SK-N-SH (cell line): ENCODE measurements around the gene NKAP. TPM values are rescaled to one million over a fixed set of nuclear protein-coding genes. Genes with fewer than 3 reads are reported as not detected.

Experiments
- CTCF ChIA-PET: fragments of 300-600, 350-600 bp; formaldehyde crosslinking; extraction: SDS; loops from one replicate; lab custom pipeline; 2021; lab: Yijun Ruan, JAX
- POLR2A ChIA-PET: fragments of 350-600 bp; sonication (Branson Sonifier 250); formaldehyde crosslinking; extraction: SDS; loops from one replicate; lab custom pipeline; 2020; ENCODE audit warnings: antibody characterized with exemption, inconsistent platforms; lab: Yijun Ruan, JAX
- DNase-seq: peaks from one replicate; pipeline ENCODE4 v3.0.0; 2012
- H2AFZ ChIP-seq: fragments of 200-600 bp; sonication (generic); 2 replicates; pipeline ENCODE4 v1.8.1; 2016; ENCODE audit warnings: antibody characterized with exemption, mild to moderate bottlenecking, low read depth
- H3F3A ChIP-seq: fragments of 200-600 bp; sonication (generic); replicated peaks from 2 replicates; pipeline ENCODE3; 2016; ENCODE audit warnings: antibody characterized with exemption, mild to moderate bottlenecking; ENCODE audit not compliant: insufficient read depth
- H3K27ac ChIP-seq, 2 experiments: fragments of 200-500 bp in 1 of 2; fragments of 200-600 bp in 1 of 2; sonication (Bioruptor generic) in 1 of 2; sonication (generic), shearing (Covaris generic) in 1 of 2; 2 replicates each; pipeline versions ENCODE4 v1.5.1 to v1.6.1; 2014 to 2016; ENCODE audit warnings: low read depth in 2 of 2, inconsistent platforms in 1 of 2, low read length in 1 of 2, mild to moderate bottlenecking in 1 of 2, mixed read lengths in 1 of 2
- H3K27me3 ChIP-seq: fragments of 200-600 bp; sonication (generic), shearing (Covaris generic); 2 replicates; pipeline ENCODE4 v1.6.1; 2016; ENCODE audit warnings: mixed run types; ENCODE audit not compliant: insufficient read depth
- H3K36me3 ChIP-seq, 2 experiments: fragments of 200-500 bp in 1 of 2; fragments of 200-600 bp in 1 of 2; sonication (Bioruptor generic) in 1 of 2; sonication (generic) in 1 of 2; replicated peaks in 1 of 2; 2 replicates each; pipeline versions ENCODE3 to v1.5.1; 2014 to 2016; ENCODE audit warnings: low read length in 1 of 2, mild to moderate bottlenecking in 1 of 2; ENCODE audit not compliant: insufficient read depth in 2 of 2, control insufficient read depth in 1 of 2
- H3K4me1 ChIP-seq, 2 experiments: fragments of 200-500 bp in 1 of 2; fragments of 200-600 bp in 1 of 2; sonication (Bioruptor generic) in 1 of 2; sonication (generic), shearing (Covaris generic) in 1 of 2; 2 replicates each; pipeline versions ENCODE4 v1.5.1 to v1.6.1; 2014 to 2016; ENCODE audit warnings: low read depth in 1 of 2, low read length in 1 of 2, mixed run types in 1 of 2; ENCODE audit not compliant: insufficient read depth in 2 of 2, control insufficient read depth in 1 of 2
- H3K4me2 ChIP-seq: fragments of 200-600 bp; sonication (generic), shearing (Covaris generic); 2 replicates; pipeline ENCODE4 v1.6.1; 2017; ENCODE audit warnings: mixed run types
- H3K4me3 ChIP-seq, 2 experiments: fragments of 200-500 bp in 1 of 2; fragments of 200-600 bp in 1 of 2; sonication (Bioruptor generic) in 1 of 2; sonication (generic), shearing (Covaris generic) in 1 of 2; 2 replicates each; pipeline versions ENCODE4 v1.5.1 to v1.8.1; 2014 to 2016; ENCODE audit warnings: low read depth in 2 of 2, inconsistent platforms in 1 of 2, low read length in 1 of 2, mild to moderate bottlenecking in 1 of 2, mixed read lengths in 1 of 2, moderate library complexity in 1 of 2
- H3K79me2 ChIP-seq: fragments of 200-600 bp; sonication (generic); 2 replicates; pipeline ENCODE4 v1.8.1; 2017; ENCODE audit warnings: mild to moderate bottlenecking; ENCODE audit not compliant: insufficient read depth
- H3K9ac ChIP-seq: fragments of 200-600 bp; sonication (generic); 2 replicates; pipeline ENCODE4 v1.6.1; 2017; ENCODE audit warnings: mixed run types
- H3K9me2 ChIP-seq: fragments of 200-600 bp; sonication (generic); 2 replicates; pipeline ENCODE4 v1.6.1; 2017; ENCODE audit warnings: mixed run types
- H3K9me3 ChIP-seq: fragments of 200-600 bp; sonication (generic); 2 replicates; pipeline ENCODE4 v1.6.1; 2017; ENCODE audit warnings: mixed run types, mild to moderate bottlenecking, moderate library complexity
- H4K20me1 ChIP-seq: fragments of 200-600 bp; sonication (generic); 2 replicates; pipeline ENCODE4 v1.6.1; 2017; ENCODE audit warnings: mild to moderate bottlenecking, mixed run types; ENCODE audit not compliant: insufficient read depth
- CHD2 ChIP-seq: fragments of 150-350 bp; IDR thresholded peaks from 2 replicates; pipeline ENCODE4 v1.6.1; 2018; ENCODE audit warnings: low read length; ENCODE audit not compliant: partially characterized antibody
- ELF1 ChIP-seq: IDR thresholded peaks from 2 replicates; pipeline ENCODE4 v1.4.0; 2012
- EZH2phosphoT487 ChIP-seq: fragments of 200-600 bp; sonication (generic); IDR thresholded peaks from 2 replicates; pipeline ENCODE4 v1.6.1; 2017; ENCODE audit warnings: low read depth, mixed run types, mild to moderate bottlenecking, antibody characterized with exemption, moderate library complexity, borderline replicate concordance
- FOXJ3 ChIP-seq: sonication (generic); formaldehyde crosslinking; IDR thresholded peaks from 2 replicates; pipeline ENCODE4 v1.5.1; 2020; ENCODE audit warnings: mild to moderate bottlenecking, missing genetic modification reagents
- FOXM1 ChIP-seq: IDR thresholded peaks from 2 replicates; pipeline ENCODE4 v1.4.0; 2012; ENCODE audit warnings: low read depth, mild to moderate bottlenecking
- GABPA ChIP-seq: IDR thresholded peaks from 2 replicates; pipeline ENCODE4 v1.4.0; 2012; ENCODE audit warnings: low read depth, mild to moderate bottlenecking
- GATA2 ChIP-seq: sonication (generic); formaldehyde crosslinking; IDR thresholded peaks from 2 replicates; pipeline ENCODE4 v1.5.0; 2020; ENCODE audit warnings: mild to moderate bottlenecking, missing genetic modification reagents
- JUND ChIP-seq: IDR thresholded peaks from 2 replicates; pipeline ENCODE4 v1.4.0; 2012
- MEF2A ChIP-seq: IDR thresholded peaks from 2 replicates; pipeline ENCODE4 v1.4.0; 2012; ENCODE audit warnings: low read depth, borderline replicate concordance
- MXI1 ChIP-seq: IDR thresholded peaks from 2 replicates; pipeline ENCODE4 v1.6.1; 2012; ENCODE audit warnings: mild to moderate bottlenecking, low read depth, low read length, improper control_type of control experiment
- NFIC ChIP-seq: IDR thresholded peaks from 2 replicates; pipeline ENCODE4 v1.4.0; 2012; ENCODE audit warnings: borderline replicate concordance
- NRF1 ChIP-seq: IDR thresholded peaks from 2 replicates; pipeline ENCODE4 v1.6.1; 2012; ENCODE audit warnings: low read depth, mild to moderate bottlenecking, low read length
- POLR2AphosphoS5 ChIP-seq: IDR thresholded peaks from 2 replicates; pipeline ENCODE4 v1.6.1; 2012; ENCODE audit warnings: low read depth, low read length
- RAD21 ChIP-seq: IDR thresholded peaks from 2 replicates; pipeline ENCODE4 v1.6.1; 2012; ENCODE audit warnings: mild to moderate bottlenecking, low read length
- RCOR1 ChIP-seq: fragments of 150-350 bp; IDR thresholded peaks from 2 replicates; pipeline ENCODE4 v1.6.1; 2017; ENCODE audit warnings: antibody characterized with exemption, low read length
- RFX5 ChIP-seq: IDR thresholded peaks from 2 replicates; pipeline ENCODE4 v1.6.1; 2012; ENCODE audit warnings: mild to moderate bottlenecking, improper control_type of control experiment, low read length
- RXRA ChIP-seq: IDR thresholded peaks from 2 replicates; pipeline ENCODE4 v1.4.0; 2012; ENCODE audit warnings: low read depth, mild to moderate bottlenecking, borderline replicate concordance
- SIN3A ChIP-seq: IDR thresholded peaks from 2 replicates; pipeline ENCODE4 v1.6.1; 2012; ENCODE audit warnings: low read depth, mild to moderate bottlenecking, low read length, moderate library complexity, borderline replicate concordance
- SMC3 ChIP-seq: IDR thresholded peaks from 2 replicates; pipeline ENCODE4 v1.6.1; 2012; ENCODE audit warnings: low read depth, low read length, improper control_type of control experiment
- TAF1 ChIP-seq: IDR thresholded peaks from 2 replicates; pipeline ENCODE4 v1.6.1; 2012; ENCODE audit warnings: low read depth, mild to moderate bottlenecking, low read length, moderate library complexity, borderline replicate concordance
- TCF12 ChIP-seq: IDR thresholded peaks from 2 replicates; pipeline ENCODE4 v1.4.0; 2012
- TEAD4 ChIP-seq: IDR thresholded peaks from 2 replicates; pipeline ENCODE4 v1.4.0; 2012; ENCODE audit warnings: mild to moderate bottlenecking, borderline replicate concordance; ENCODE audit not compliant: insufficient read depth
- YY1 ChIP-seq: IDR thresholded peaks from 2 replicates; pipeline ENCODE4 v1.4.0; 2012; ENCODE audit warnings: low read depth, mild to moderate bottlenecking
- WGBS: methylation state at CpG from one replicate; pipeline ENCODE4 v1.1.6; 2017; ENCODE audit warnings: low lambda C conversion rate; 5-methylcytosine and 5-hydroxymethylcytosine counted together
- polyA plus RNA-seq, 3 experiments: library from polyadenylated mRNA; depleted of rRNA; stranded (reverse); fragments of >200 nt; gene quantifications; 2 replicates each; pipeline ENCODE4 v1.2.3, GENCODE V29; 2012
- TF ChIP-seq, protein P1 (sequence below): fragments of 200-600 bp; sonication (generic); IDR thresholded peaks from 2 replicates; pipeline ENCODE4 v1.6.1; 2017; ENCODE audit warnings: antibody characterized with exemption, mild to moderate bottlenecking, moderate library complexity
- TF ChIP-seq, protein P2 (sequence below): IDR thresholded peaks from 2 replicates; pipeline ENCODE4 v1.4.0; 2012; ENCODE audit warnings: low read depth, borderline replicate concordance
- TF ChIP-seq, protein P3 (sequence below): IDR thresholded peaks from 2 replicates; pipeline ENCODE4 v1.4.0; 2012; ENCODE audit warnings: low read depth, borderline replicate concordance
- TF ChIP-seq, protein P4 (sequence below): IDR thresholded peaks from 2 replicates; pipeline ENCODE4 v1.4.0; 2012; ENCODE audit warnings: low read depth
- TF ChIP-seq, protein P5 (sequence below): IDR thresholded peaks from 2 replicates; pipeline ENCODE4; 2012

The NKAP gene
- 4.1 and 4.2 TPM in 2 replicates for polyA plus RNA-seq (2012; rRNA removed)
- polyA plus RNA-seq (2012; cell fraction: cytosol; rRNA removed), result 4.5 and 6.6 TPM in 2 replicates
- polyA plus RNA-seq (2012; cell fraction: nucleus; rRNA removed), result 2.8 and 3.0 TPM in 2 replicates

DNA sequence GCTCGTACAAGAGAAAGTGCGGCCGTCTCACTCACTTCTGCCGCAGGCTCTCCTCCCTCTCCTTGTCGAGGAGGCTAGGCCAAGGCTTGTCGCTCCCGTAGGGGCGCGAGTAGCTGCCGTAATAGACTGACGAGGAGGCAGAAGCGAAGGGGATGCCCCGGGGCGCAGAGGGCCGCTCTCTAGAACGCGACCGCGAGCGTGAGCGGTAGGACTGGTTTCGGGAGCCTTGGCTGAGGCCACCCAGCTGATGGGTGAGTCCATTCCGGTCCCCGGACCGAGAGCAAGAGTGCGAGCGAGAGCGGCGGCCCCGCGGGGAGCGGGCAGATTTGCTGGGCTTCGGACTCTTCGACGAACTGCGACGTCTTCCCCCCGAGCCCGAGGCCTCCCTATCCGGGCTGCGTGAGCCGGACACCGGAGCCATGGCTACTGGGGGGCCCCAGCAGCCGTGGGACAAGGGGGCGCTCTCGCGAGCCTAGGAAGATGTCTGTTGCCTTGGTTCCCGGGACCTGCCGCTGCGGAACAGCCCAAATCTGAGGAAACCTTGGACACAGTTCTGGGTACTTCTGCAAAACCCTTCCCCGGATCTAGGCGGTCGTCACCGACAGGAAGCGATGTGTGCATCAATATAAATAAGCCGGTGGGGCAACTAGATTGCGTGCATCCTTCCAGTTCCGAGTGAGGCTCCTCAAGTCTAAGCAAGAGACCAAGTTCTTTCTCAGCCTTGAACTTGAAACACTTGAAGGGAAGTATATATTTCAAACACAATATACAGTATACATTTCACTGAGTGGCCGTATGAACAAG lies at the start of gene NKAP:
Gene NKAP (minus strand): TSS at position 567 of the 804 bp plus-strand sequence. CDS start 146 bp downstream, at position 421.
- CTCF ChIA-PET, result interaction anchor here (0.7 kb wide), 1 partner anchor 16 kb away, joined by 3 read pairs; no protein-coding TSS in a partner anchor
- DNase-seq, result peak; percentile 86
- TF ChIP-seq, protein P1, sequence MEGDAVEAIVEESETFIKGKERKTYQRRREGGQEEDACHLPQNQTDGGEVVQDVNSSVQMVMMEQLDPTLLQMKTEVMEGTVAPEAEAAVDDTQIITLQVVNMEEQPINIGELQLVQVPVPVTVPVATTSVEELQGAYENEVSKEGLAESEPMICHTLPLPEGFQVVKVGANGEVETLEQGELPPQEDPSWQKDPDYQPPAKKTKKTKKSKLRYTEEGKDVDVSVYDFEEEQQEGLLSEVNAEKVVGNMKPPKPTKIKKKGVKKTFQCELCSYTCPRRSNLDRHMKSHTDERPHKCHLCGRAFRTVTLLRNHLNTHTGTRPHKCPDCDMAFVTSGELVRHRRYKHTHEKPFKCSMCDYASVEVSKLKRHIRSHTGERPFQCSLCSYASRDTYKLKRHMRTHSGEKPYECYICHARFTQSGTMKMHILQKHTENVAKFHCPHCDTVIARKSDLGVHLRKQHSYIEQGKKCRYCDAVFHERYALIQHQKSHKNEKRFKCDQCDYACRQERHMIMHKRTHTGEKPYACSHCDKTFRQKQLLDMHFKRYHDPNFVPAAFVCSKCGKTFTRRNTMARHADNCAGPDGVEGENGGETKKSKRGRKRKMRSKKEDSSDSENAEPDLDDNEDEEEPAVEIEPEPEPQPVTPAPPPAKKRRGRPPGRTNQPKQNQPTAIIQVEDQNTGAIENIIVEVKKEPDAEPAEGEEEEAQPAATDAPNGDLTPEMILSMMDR, result peak; percentile 29; the same call in 1 of the 2 replicates
- TF ChIP-seq, protein P2, sequence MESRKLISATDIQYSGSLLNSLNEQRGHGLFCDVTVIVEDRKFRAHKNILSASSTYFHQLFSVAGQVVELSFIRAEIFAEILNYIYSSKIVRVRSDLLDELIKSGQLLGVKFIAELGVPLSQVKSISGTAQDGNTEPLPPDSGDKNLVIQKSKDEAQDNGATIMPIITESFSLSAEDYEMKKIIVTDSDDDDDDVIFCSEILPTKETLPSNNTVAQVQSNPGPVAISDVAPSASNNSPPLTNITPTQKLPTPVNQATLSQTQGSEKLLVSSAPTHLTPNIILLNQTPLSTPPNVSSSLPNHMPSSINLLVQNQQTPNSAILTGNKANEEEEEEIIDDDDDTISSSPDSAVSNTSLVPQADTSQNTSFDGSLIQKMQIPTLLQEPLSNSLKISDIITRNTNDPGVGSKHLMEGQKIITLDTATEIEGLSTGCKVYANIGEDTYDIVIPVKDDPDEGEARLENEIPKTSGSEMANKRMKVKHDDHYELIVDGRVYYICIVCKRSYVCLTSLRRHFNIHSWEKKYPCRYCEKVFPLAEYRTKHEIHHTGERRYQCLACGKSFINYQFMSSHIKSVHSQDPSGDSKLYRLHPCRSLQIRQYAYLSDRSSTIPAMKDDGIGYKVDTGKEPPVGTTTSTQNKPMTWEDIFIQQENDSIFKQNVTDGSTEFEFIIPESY, result peak; percentile 96
- TF ChIP-seq TCF12, result peak; percentile 22; the same call in 1 of the 2 replicates
- TF ChIP-seq RAD21, result no peak
- peak; percentile 81 for TF ChIP-seq ELF1
- TF ChIP-seq MEF2A, result no peak
- TF ChIP-seq RXRA, result no peak
- TF ChIP-seq RFX5, result no peak
- peak; percentile 87 for TF ChIP-seq TAF1
- TF ChIP-seq CHD2, result peak; percentile 98
- TF ChIP-seq GATA2, result no peak
- TF ChIP-seq GABPA, result peak; percentile 95
- TF ChIP-seq SIN3A, result peak; percentile 69; the same call in 1 of the 2 replicates
- TF ChIP-seq, protein P3, sequence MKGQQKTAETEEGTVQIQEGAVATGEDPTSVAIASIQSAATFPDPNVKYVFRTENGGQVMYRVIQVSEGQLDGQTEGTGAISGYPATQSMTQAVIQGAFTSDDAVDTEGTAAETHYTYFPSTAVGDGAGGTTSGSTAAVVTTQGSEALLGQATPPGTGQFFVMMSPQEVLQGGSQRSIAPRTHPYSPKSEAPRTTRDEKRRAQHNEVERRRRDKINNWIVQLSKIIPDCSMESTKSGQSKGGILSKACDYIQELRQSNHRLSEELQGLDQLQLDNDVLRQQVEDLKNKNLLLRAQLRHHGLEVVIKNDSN, result peak; percentile 24; the same call in 1 of the 2 replicates
- TF ChIP-seq, protein P4, sequence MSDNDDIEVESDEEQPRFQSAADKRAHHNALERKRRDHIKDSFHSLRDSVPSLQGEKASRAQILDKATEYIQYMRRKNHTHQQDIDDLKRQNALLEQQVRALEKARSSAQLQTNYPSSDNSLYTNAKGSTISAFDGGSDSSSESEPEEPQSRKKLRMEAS, result peak; percentile 76; the same call in 1 of the 2 replicates
- peak; percentile 83 for TF ChIP-seq YY1
- peak; percentile 89 for TF ChIP-seq FOXJ3 (CRISPR knock-in tag)
- 0 out of 2 replicates have a peak, but pooled peaks have one; percentile 21 for TF ChIP-seq JUND
- TF ChIP-seq MXI1, result peak; percentile 80
- no peak; the same call in 1 of the 2 replicates for TF ChIP-seq NFIC
- peak; percentile 67 for TF ChIP-seq POLR2AphosphoS5
- TF ChIP-seq, protein P5, sequence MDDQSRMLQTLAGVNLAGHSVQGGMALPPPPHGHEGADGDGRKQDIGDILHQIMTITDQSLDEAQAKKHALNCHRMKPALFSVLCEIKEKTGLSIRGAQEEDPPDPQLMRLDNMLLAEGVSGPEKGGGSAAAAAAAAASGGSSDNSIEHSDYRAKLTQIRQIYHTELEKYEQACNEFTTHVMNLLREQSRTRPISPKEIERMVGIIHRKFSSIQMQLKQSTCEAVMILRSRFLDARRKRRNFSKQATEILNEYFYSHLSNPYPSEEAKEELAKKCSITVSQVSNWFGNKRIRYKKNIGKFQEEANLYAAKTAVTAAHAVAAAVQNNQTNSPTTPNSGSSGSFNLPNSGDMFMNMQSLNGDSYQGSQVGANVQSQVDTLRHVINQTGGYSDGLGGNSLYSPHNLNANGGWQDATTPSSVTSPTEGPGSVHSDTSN, result peak; percentile 24; the same call in 1 of the 2 replicates
- TF ChIP-seq EZH2phosphoT487, result no peak
- TF ChIP-seq FOXM1, result no peak
- no peak for TF ChIP-seq TEAD4
- TF ChIP-seq RCOR1, result peak; percentile 81
- TF ChIP-seq SMC3, result no peak
- TF ChIP-seq NRF1, result no peak

More for the DNA sequence above, at the start of gene NKAP:
- H3F3A ChIP-seq, result peaks cover 9% of the 10 kb centered on the region
- peaks cover 25% of the 10 kb centered on the region for H3K79me2 ChIP-seq
- no peaks in the 10 kb centered on the region for H4K20me1 ChIP-seq
- H3K4me3 ChIP-seq, result peak within 1 kb of the TSS; percentile 73 to 77
- H3K4me2 ChIP-seq, result peak within 1 kb of the TSS; percentile 80
- peak within 1 kb of the TSS; percentile 79 to 87 for H3K27ac ChIP-seq
- peaks cover 0 to 7% of the 10 kb centered on the region in 2 experiments; a peak in 1 of 4 replicates for H3K4me1 ChIP-seq
- H3K9ac ChIP-seq, result peak within 1 kb of the TSS; percentile 87
- peak within 1 kb of the TSS; percentile 94 for H2AFZ ChIP-seq
- POLR2A ChIA-PET, result no interaction called here
- WGBS, result 4% methylated on average over 12 of the region's 59 CpGs
- H3K27me3 ChIP-seq, result no peaks in the 10 kb centered on the region
- no peaks in the 10 kb centered on the region for H3K9me2 ChIP-seq
- no peaks in the 10 kb centered on the region for H3K9me3 ChIP-seq
- H3K36me3 ChIP-seq, result peaks cover 4 to 6% of the 10 kb centered on the region in 2 experiments
